HEK293 (cell line): ENCODE data around the gene S1PR3.

Experiments
- CTCF ChIA-PET: fragments of 350-600 bp; formaldehyde crosslinking; extraction: SDS; loops from one replicate; lab custom pipeline; 2021; ENCODE audit warnings: antibody characterized with exemption; lab: Yijun Ruan, JAX
- POLR2A ChIA-PET: fragments of 300-600 bp; formaldehyde crosslinking; extraction: SDS; loops from one replicate; lab custom pipeline; 2020; ENCODE audit warnings: antibody characterized with exemption, inconsistent platforms; lab: Yijun Ruan, JAX
- H3K27ac ChIP-seq: fragments of 200-500 bp; sonication (Bioruptor generic); 2 replicates; pipeline ENCODE4 v1.5.1; 2014; ENCODE audit warnings: low read depth, low read length, control low read depth, inconsistent platforms; ENCODE audit errors: extremely low read depth
- H3K36me3 ChIP-seq, 2 experiments: fragments of 200-500 bp in 1 of 2; sonication (Bioruptor generic) in 1 of 2; 1 replicate in 1 of 2; 2 replicates in 1 of 2; pipeline ENCODE4 v1.5.1; 2014 to 2017; ENCODE audit warnings: inconsistent platforms in 2 of 2, low read length in 2 of 2; ENCODE audit not compliant: control insufficient read depth in 2 of 2, insufficient read depth in 1 of 2
- H3K4me1 ChIP-seq: fragments of 200-500 bp; sonication (Bioruptor generic); 2 replicates; pipeline ENCODE4 v1.5.1; 2014; ENCODE audit warnings: mild to moderate bottlenecking, low read length, inconsistent platforms; ENCODE audit not compliant: control insufficient read depth, insufficient read depth
- H3K4me3 ChIP-seq: 2 replicates; pipeline ENCODE4 v1.5.1; 2011; ENCODE audit warnings: low read depth, mild to moderate bottlenecking, control low read depth, low read length, moderate library complexity
- H3K9me3 ChIP-seq: fragments of 200-500 bp; sonication (Bioruptor generic); 2 replicates; pipeline ENCODE4 v1.5.1; 2014; ENCODE audit warnings: low read depth, low read length, inconsistent platforms; ENCODE audit not compliant: control insufficient read depth, insufficient read depth
- ATF2 ChIP-seq: fragments of 450-650 bp; formaldehyde crosslinking; IDR thresholded peaks from 2 replicates; pipeline ENCODE4 v1.5.1; 2016; ENCODE audit warnings: missing biosample characterization, missing genetic modification characterization, low read depth
- ELK4 ChIP-seq: IDR thresholded peaks from 2 replicates; pipeline ENCODE4 v1.6.1; 2011; ENCODE audit warnings: mild to moderate bottlenecking, low read depth, low read length, borderline replicate concordance
- GFI1B ChIP-seq: fragments of 450-650 bp; formaldehyde crosslinking; IDR thresholded peaks from 2 replicates; pipeline ENCODE4 v1.5.1; 2016; ENCODE audit warnings: missing biosample characterization, missing genetic modification characterization
- GLIS1 ChIP-seq: fragments of 450-650 bp; formaldehyde crosslinking; IDR thresholded peaks from 2 replicates; pipeline ENCODE4 v1.5.1; 2016; ENCODE audit warnings: missing biosample characterization, missing genetic modification characterization
- KLF9 ChIP-seq: fragments of 450-650 bp; formaldehyde crosslinking; IDR thresholded peaks from 2 replicates; pipeline ENCODE4 v1.5.1; 2016; ENCODE audit warnings: missing biosample characterization, missing genetic modification characterization, low read depth
- RBAK ChIP-seq: fragments of 450-650 bp; formaldehyde crosslinking; IDR thresholded peaks from 2 replicates; pipeline ENCODE4 v1.5.1; 2016; ENCODE audit warnings: missing biosample characterization, missing genetic modification characterization
- SP7 ChIP-seq: fragments of 450-650 bp; formaldehyde crosslinking; IDR thresholded peaks from 2 replicates; pipeline ENCODE4 v1.5.1; 2016; ENCODE audit warnings: missing biosample characterization, missing genetic modification characterization
- WT1 ChIP-seq: fragments of 450-650 bp; formaldehyde crosslinking; IDR thresholded peaks from 2 replicates; pipeline ENCODE4 v1.5.1; 2016; ENCODE audit warnings: missing biosample characterization, missing genetic modification characterization
- ZNF132 ChIP-seq: fragments of 450-650 bp; formaldehyde crosslinking; IDR thresholded peaks from 2 replicates; pipeline ENCODE4 v1.5.1; 2017; ENCODE audit warnings: missing biosample characterization, missing genetic modification characterization, borderline replicate concordance
- ZNF174 ChIP-seq: fragments of 450-650 bp; formaldehyde crosslinking; IDR thresholded peaks from 2 replicates; pipeline ENCODE4 v1.5.0; 2017; ENCODE audit warnings: missing biosample characterization, mild to moderate bottlenecking, missing genetic modification characterization
- ZNF202 ChIP-seq: fragments of 450-650 bp; formaldehyde crosslinking; IDR thresholded peaks from 2 replicates; pipeline ENCODE4 v1.5.1; 2016; ENCODE audit warnings: missing biosample characterization, missing genetic modification characterization, borderline replicate concordance
- ZNF239 ChIP-seq: fragments of 450-650 bp; formaldehyde crosslinking; IDR thresholded peaks from 2 replicates; pipeline ENCODE4 v1.5.1; 2016; ENCODE audit warnings: missing biosample characterization, missing genetic modification characterization
- ZNF26 ChIP-seq: fragments of 450-650 bp; formaldehyde crosslinking; IDR thresholded peaks from 2 replicates; pipeline ENCODE4 v1.5.1; 2016; ENCODE audit warnings: missing biosample characterization, missing genetic modification characterization
- ZNF404 ChIP-seq: fragments of 450-650 bp; formaldehyde crosslinking; IDR thresholded peaks from 2 replicates; pipeline ENCODE4 v1.5.1; 2017; ENCODE audit warnings: missing biosample characterization, missing genetic modification characterization
- ZNF521 ChIP-seq: fragments of 450-650 bp; formaldehyde crosslinking; IDR thresholded peaks from 2 replicates; pipeline ENCODE4 v1.5.1; 2017; ENCODE audit warnings: missing biosample characterization, mild to moderate bottlenecking, missing genetic modification characterization
- ZNF548 ChIP-seq: fragments of 450-650 bp; formaldehyde crosslinking; IDR thresholded peaks from 2 replicates; pipeline ENCODE4 v1.5.1; 2016; ENCODE audit warnings: missing biosample characterization, missing genetic modification characterization
- ZNF549 ChIP-seq: fragments of 450-650 bp; IDR thresholded peaks from 2 replicates; pipeline ENCODE4 v1.5.1; 2018; ENCODE audit warnings: missing biosample characterization, missing genetic modification characterization, mild to moderate bottlenecking, inconsistent platforms, moderate library complexity
- ZNF560 ChIP-seq: fragments of 450-650 bp; formaldehyde crosslinking; IDR thresholded peaks from 2 replicates; pipeline ENCODE4 v1.5.1; 2017; ENCODE audit warnings: missing biosample characterization, missing genetic modification characterization, borderline replicate concordance
- ZNF571 ChIP-seq: fragments of 450-650 bp; formaldehyde crosslinking; IDR thresholded peaks from 2 replicates; pipeline ENCODE4 v1.5.0; 2017; ENCODE audit warnings: missing biosample characterization, missing genetic modification characterization
- ZNF585B ChIP-seq: fragments of 450-650 bp; formaldehyde crosslinking; IDR thresholded peaks from 2 replicates; pipeline ENCODE4 v1.5.1; 2016; ENCODE audit warnings: missing biosample characterization, missing genetic modification characterization
- ZNF664 ChIP-seq: fragments of 450-650 bp; formaldehyde crosslinking; IDR thresholded peaks from 2 replicates; pipeline ENCODE4 v1.5.1; 2016; ENCODE audit warnings: missing biosample characterization, missing genetic modification characterization
- ZNF670 ChIP-seq: fragments of 450-650 bp; formaldehyde crosslinking; IDR thresholded peaks from 2 replicates; pipeline ENCODE4 v1.5.1; 2016; ENCODE audit warnings: missing biosample characterization, missing genetic modification characterization, low read depth
- ZNF768 ChIP-seq: fragments of 450-650 bp; formaldehyde crosslinking; IDR thresholded peaks from 2 replicates; pipeline ENCODE4 v1.5.1; 2018; ENCODE audit warnings: missing biosample characterization, mild to moderate bottlenecking, missing genetic modification characterization
- ZSCAN16 ChIP-seq: fragments of 450-650 bp; formaldehyde crosslinking; IDR thresholded peaks from 2 replicates; pipeline ENCODE4 v1.5.1; 2016; ENCODE audit warnings: missing biosample characterization, missing genetic modification characterization
- ZSCAN5A ChIP-seq: fragments of 450-650 bp; formaldehyde crosslinking; IDR thresholded peaks from 2 replicates; pipeline ENCODE4 v1.5.1; 2016; ENCODE audit warnings: missing biosample characterization, missing genetic modification characterization

The S1PR3 gene

DNA sequence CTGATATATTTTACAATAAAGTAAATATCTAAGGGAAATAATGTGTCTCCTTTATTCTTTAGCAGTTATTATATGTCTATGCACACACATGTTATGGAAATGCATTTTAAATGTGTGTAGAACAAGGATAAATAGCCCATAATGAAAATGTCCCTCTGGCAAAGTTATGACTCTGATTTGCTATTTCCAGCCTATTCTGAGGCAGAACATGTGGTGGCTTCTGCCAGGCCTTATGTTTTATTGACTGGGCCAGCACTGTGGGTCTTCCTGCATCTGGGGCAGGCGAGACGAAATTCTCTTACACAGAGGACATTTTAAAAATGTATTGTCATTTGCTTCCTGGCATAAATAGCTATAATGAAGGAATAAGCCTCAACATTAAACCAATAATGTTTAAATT, 52.8 kb downstream of the S1PR3 start:
- TF ChIP-seq ZNF521 (tag by site-specific recombination) (no peak), KLF9 (tag by site-specific recombination) (no peak), GFI1B (no peak), ZNF404 (tag by site-specific recombination) (no peak), ZNF560 (tag by site-specific recombination) (no peak), ZNF26 (no peak), ZNF174 (tag by site-specific recombination) (no peak), SP7 (tag by site-specific recombination) (no peak), ZNF664 (tag by site-specific recombination) (no peak), ATF2 (tag by site-specific recombination) (no peak), ZNF202 (tag by site-specific recombination) (no peak)
- H3K4me3 ChIP-seq = no peak overlapping the region

DNA sequence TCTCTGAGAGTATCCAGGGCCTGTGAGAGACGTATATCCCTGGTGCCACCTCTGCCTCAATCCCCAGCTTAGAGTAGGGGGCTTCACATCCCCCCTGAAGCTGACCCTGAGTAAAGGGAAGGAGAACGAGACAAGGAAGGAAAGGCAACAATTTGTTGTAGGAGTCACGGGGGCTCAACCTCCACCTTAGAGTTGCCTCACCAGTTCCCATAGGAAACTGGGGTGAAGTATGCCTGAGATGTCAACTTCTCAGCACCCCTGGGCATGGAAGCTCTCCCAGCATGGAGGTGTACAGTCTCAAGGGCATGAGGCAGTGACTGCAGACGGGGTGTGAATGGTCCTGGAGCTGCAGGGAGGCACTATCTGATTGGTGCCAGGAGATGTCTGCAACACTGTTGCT, 53.6 kb downstream of the S1PR3 start:
- Histone ChIP-seq H3K9me3 (no peaks in the 10 kb centered on the region), H3K27ac (no peak overlapping the region), H3K36me3 (no peaks in the 10 kb centered on the region), H3K4me3 (no peak overlapping the region), H3K4me1 (no peaks in the 10 kb centered on the region)
- ChIA-PET CTCF (interaction anchor here (0.6 kb wide), 2 partner anchors 60 to 655 kb away, joined by 3 to 4 read pairs; no protein-coding TSS in a partner anchor), POLR2A (no interaction called here)
- TF ChIP-seq ZSCAN16 = no peak
- no peak for TF ChIP-seq ZNF571 (tag by site-specific recombination)
- no peak for TF ChIP-seq RBAK (tag by site-specific recombination)
- no peak for TF ChIP-seq ZNF174 (tag by site-specific recombination)
- TF ChIP-seq ATF2 (tag by site-specific recombination) = no peak
- TF ChIP-seq ZNF549 (tag by site-specific recombination) = no peak

More for the DNA sequence above, 52.8 kb downstream of the S1PR3 start:
- Histone ChIP-seq H3K4me1 (no peaks in the 10 kb centered on the region), H3K9me3 (no peaks in the 10 kb centered on the region), H3K36me3 (no peaks in the 10 kb centered on the region), H3K27ac (no peak overlapping the region)
- POLR2A ChIA-PET = no interaction called here
- CTCF ChIA-PET = interaction anchor here (0.6 kb wide), 2 partner anchors 61 to 654 kb away, joined by 3 to 4 read pairs; no protein-coding TSS in a partner anchor

DNA sequence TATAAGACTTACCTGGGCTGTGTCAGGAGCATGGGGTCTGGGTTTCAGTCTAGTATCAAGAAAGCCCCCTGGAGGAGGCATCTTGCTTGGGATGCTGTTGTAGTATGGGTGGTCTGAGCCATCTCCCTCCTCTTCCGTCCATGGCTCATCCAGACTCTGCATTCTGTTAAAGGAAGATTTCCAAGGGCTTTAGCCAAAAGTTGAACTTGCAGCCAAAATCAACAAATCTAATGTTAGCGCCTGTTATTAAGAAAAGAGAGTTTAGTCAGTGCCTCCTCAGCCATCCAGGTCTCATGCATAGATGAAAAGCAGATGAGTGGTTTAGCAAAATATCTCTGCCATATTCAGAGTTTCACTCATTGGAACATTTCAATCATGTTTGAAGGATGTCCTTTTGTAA, 55.6 kb downstream of the S1PR3 start:
- ChIA-PET CTCF (interaction anchor here (0.9 kb wide), 1 partner anchor 453 kb away, joined by 3 read pairs; no protein-coding TSS in a partner anchor), POLR2A (no interaction called here)
- Histone ChIP-seq H3K36me3 (no peaks in the 10 kb centered on the region), H3K9me3 (no peaks in the 10 kb centered on the region), H3K4me3 (no peak overlapping the region), H3K27ac (no peak overlapping the region), H3K4me1 (no peaks in the 10 kb centered on the region)
- TF ChIP-seq ELK4 (no peak), ZNF670 (tag by site-specific recombination) (no peak), GLIS1 (tag by site-specific recombination) (no peak), ZNF768 (no peak), WT1 (tag by site-specific recombination) (no peak), ZNF585B (tag by site-specific recombination) (no peak), KLF9 (tag by site-specific recombination) (no peak), ZSCAN5A (tag by site-specific recombination) (no peak), ZNF548 (no peak), ZNF239 (no peak), ZNF132 (tag by site-specific recombination) (no peak)
